Astrocyte of the spinal cord (primary cell): ENCODE measurements around the gene PLCD3.
A peak's percentile ranks its signal among the peaks of the same experiment; 100 is the strongest.

Source experiments
- DNase-seq: peaks from one replicate; pipeline ENCODE4 v3.0.0; 2011; ENCODE audit warnings: low read depth, low spot score
- H3K4me3 ChIP-seq: 2 replicates; pipeline ENCODE4 v1.5.1; 2011; ENCODE audit warnings: low read depth, mild to moderate bottlenecking, low read length, moderate library complexity
- in situ Hi-C: cut with HindIII; loops from 2 replicates; pipeline ENCODE4 v1.10.0; 2017; ENCODE audit warnings: low sequenced_read_pairs
- TF ChIP-seq, protein P1 (sequence below): IDR thresholded peaks from 2 replicates; pipeline ENCODE4 v1.5.1; 2012; ENCODE audit warnings: low read depth, mild to moderate bottlenecking, low read length, inconsistent platforms

PLCD3 gene

DNA sequence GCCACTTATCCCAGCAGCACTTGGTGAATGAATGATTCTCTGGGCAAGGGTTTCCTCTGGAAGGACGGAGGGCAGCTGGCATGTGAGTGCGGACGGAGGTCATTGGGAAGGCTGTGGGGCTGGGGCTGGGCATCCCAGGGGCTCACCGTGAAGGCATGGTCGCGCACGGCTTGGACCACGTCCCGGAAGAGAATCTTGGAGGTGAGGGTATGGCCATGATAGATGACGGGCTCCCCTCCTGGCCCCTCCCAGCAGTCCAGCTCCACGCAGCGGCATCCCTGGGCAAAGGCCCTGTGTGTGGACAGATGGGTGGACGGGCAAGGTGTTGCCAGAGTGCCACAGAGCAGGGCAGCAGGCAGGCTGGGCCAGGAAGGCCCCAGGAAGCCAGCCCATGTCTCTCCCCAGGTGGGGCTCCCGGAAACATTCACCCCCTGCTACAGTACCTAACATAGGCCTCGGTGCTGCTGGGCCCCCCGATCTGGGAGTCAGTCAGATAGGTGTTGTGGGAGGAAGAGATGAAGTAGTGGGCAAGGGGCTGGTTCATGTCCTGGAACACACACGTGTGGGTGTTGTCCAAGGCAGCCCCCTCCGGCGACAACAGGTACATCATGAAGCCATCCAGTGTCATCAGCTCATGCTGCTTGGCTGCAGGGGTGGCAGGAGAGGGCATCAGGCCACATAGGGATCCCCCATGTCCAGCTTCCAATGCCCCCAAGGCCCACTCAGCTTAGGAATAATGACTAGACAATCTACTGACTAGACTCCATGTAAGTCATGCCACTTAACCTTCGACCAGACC, 14.3 kb downstream of the PLCD3 start:
- no peak overlapping the region for H3K4me3 ChIP-seq
- in situ Hi-C loops = no loop called here
- DNase-seq = no peak
- TF ChIP-seq, protein P1, sequence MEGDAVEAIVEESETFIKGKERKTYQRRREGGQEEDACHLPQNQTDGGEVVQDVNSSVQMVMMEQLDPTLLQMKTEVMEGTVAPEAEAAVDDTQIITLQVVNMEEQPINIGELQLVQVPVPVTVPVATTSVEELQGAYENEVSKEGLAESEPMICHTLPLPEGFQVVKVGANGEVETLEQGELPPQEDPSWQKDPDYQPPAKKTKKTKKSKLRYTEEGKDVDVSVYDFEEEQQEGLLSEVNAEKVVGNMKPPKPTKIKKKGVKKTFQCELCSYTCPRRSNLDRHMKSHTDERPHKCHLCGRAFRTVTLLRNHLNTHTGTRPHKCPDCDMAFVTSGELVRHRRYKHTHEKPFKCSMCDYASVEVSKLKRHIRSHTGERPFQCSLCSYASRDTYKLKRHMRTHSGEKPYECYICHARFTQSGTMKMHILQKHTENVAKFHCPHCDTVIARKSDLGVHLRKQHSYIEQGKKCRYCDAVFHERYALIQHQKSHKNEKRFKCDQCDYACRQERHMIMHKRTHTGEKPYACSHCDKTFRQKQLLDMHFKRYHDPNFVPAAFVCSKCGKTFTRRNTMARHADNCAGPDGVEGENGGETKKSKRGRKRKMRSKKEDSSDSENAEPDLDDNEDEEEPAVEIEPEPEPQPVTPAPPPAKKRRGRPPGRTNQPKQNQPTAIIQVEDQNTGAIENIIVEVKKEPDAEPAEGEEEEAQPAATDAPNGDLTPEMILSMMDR = no peak

DNA sequence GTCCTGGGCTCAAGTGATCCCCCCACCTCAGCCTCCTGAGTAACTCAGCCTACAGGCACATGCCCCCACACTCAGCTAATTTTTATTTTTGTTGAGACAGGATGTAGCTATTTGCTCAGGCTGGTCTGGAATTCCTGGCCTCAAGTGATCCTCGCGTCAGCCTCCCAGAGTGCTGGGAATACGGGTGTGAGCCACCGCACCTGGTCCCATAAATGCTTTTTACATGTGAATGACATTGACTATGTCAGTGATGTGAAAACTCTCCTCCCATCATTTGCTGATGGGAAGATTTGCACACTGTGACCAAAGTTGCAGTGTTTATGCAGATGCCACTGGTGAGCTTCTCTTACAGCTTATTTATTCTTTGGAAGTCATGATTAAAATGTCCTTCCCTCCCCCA, 15.0 kb downstream of the PLCD3 start:
- TF ChIP-seq, protein P1 = no peak
- no peak for DNase-seq
- no peak overlapping the region for H3K4me3 ChIP-seq
- in situ Hi-C loops = no loop called here

DNA sequence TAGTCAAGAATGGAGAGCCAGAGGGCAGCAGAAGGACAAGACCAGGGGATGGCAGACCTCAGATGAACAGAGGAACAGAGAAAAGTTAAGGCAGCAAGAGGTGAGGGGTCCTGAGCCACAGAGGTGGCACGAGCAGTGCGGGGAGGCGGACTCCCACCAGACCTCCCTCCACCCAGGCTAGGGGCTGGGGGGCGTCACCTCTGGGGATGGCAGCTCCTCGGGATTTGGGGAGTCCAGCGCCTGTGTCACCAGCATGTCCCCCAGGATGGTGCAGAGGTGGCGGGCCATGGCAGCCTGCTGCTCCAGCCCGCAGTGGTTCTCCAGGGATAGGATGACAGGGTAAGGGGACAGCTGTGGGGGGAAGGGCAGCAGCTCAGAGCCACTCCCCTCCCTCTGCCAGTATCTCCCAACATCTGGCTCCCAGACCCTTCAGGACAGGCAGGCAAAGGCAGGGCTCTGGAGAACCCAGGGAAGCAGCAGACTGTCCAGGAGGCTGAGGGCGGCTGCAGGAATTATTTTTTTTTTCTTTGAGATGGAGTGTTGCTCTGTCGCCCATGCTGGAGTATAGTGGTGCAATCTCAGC, 15.8 kb downstream of the PLCD3 start:
- DNase-seq = no peak
- no peak overlapping the region for H3K4me3 ChIP-seq
- TF ChIP-seq, protein P1 = no peak
- in situ Hi-C loops = no loop called here

DNA sequence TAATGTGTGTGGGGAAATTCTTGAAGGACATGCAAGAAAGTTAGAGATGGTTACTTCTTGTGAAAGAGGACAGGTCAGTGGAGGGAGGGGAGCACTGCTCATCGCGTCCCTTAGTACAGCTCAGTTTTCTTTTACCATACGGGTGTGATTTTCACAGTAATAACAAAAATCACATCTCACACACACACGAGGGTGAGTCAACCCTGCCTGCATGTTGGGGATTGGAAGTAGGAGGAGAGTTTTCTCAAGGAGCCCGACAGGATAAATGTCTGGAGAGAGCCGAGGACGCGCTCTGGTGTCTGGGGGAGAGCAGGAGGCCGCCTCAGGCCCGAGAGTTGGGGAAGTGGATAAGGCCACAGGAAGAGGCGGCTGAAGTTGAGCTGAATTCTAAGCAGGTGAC, 16.4 kb downstream of the PLCD3 start:
- TF ChIP-seq, protein P1 = no peak
- peak; percentile 22 for DNase-seq
- no peak overlapping the region for H3K4me3 ChIP-seq
- in situ Hi-C loops = no loop called here

DNA sequence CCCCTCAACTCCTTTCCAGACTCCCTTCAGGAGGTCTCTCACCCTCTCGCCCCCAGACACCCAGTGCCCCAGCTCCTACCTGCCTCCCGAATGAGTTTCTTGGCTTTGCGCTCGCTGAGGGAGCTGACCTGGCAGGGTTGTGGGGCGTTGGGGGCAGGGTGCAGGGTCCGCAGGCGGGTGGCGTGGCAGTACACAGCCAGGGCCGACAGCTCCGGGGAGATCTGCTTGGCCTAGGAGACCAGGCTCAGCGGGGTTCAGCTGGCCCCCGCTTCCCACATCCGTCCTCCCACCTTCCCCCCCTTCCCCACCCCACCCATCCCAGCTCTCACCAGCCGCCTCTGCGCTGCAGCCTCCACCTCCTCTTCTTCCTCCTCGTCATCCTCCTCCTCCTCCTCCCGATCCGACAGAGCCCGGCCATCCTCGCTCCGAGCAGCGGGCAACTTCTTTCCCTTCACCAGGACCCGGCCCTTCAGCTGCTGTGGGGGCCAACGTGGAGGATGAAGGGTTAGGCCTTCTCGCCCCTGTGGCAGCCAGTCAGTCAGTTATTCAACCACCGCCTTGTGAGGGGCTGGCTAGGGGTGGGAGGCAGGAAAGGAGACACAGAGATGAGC, 17.2 kb downstream of the PLCD3 start:
- H3K4me3 ChIP-seq = no peak overlapping the region
- DNase-seq = no peak
- TF ChIP-seq, protein P1 = no peak
- in situ Hi-C loops = no loop called here

DNA sequence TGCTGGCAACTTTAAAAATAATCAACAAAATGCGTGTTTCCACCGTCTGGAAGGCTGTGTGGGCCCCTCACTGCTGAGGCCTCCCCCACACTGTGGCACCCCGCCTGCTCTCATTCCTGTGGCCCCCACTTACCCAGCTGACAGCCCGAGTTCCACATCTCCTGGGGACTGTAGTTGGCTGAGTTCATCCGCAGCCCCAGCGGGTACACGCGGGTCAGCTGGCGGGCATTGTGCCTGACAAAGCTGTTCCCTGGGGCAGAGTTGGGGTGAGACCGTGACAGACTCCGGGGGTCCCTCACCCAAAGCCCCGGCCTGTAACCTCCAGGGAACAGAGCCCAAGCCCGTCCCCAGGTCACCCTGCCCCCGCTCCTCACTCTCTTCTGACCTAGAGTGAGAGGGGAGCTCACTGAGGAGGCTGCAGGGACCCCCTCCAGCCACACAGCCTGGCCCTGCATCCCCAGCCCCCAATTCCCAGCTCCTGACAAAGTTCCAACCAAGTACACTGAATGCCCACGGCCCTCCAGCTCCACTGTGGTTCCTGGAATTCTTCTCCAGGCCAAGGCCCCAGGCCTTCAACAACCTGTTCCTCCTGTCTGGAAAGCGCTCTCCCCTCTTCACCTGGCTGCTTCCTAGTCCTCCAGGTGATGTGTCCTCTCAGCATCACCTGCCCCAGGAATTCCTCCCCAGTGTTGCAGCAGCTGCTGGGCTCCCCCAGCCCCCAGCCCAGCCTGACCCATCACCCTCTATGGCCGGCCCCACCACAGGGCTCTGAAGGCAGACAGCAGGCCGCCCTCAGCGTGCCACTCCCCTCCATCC, 18.0 kb downstream of the PLCD3 start:
- TF ChIP-seq, protein P1 = no peak
- in situ Hi-C loops = no loop called here
- no peak for DNase-seq
- H3K4me3 ChIP-seq = no peak overlapping the region
